ENCODE data around the gene C16orf96. TPM values are rescaled to one million over a fixed set of nuclear protein-coding genes. Genes with fewer than 3 reads are reported as not detected.

C16orf96 gene
- total and polyA plus RNA-seq, 2 of the 13 experiments (the other 11 are each of a cell fraction or from before 2014, with no cell fraction given), result 0.03 TPM; not detected in 1

DNA sequence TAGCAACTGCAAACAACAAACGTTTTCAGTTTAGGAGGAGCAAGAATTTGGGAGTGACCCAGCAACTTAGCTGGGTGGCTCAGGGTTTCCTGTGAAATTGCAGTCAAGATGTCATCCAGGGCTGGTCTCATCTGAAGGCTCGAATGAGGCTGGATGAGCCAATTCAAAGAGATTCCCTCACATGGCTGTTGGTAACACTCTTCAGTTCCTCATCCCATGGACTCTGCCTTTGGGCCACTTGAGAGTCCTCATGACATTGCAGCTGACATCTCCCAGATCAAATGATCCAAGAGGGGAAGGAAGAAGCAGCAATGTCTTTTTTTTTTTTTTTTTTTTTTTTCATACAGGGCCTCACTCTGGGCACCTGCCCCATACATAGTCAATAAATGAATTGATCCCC lies 32.2 kb downstream of the C16orf96 start:
- no peak for FAIRE-seq
- ChIA-PET POLR2A (no interaction called here), CTCF (ENCODE audit: low intra/inter-chr PET ratio, low total read pairs) (no interaction called here)
- TF ChIP-seq KAT8 (CRISPR knock-in tag; IDR thresholded peaks at IDR 0.05) (no peak), ZSCAN30 (CRISPR knock-in tag; IDR thresholded peaks at IDR 0.05) (no peak), MATR3 (CRISPR knock-in tag; IDR thresholded peaks at IDR 0.05) (no peak), BORCS8-MEF2B (CRISPR knock-in tag; IDR thresholded peaks at IDR 0.05) (no peak), ZNF616 (CRISPR knock-in tag; IDR thresholded peaks at IDR 0.05; ENCODE audit: low read depth) (no peak), ATF7 (IDR thresholded peaks at IDR 0.05) (no peak), ATF7 (CRISPR knock-in tag; IDR thresholded peaks at IDR 0.05) (no peak), ZBTB7A (CRISPR knock-in tag; IDR thresholded peaks at IDR 0.05) (no peak), RELA (CRISPR knock-in tag; IDR thresholded peaks at IDR 0.05) (no peak), ZFP36L2 (CRISPR knock-in tag; IDR thresholded peaks at IDR 0.05) (no peak), ZBTB7B (CRISPR knock-in tag; IDR thresholded peaks at IDR 0.05) (no peak), ZNF7 (CRISPR knock-in tag; IDR thresholded peaks at IDR 0.05) (no peak), ZNF431 (CRISPR knock-in tag; IDR thresholded peaks at IDR 0.05; ENCODE audit: borderline replicate concordance, low read depth) (no peak), ZSCAN22 (CRISPR knock-in tag; IDR thresholded peaks at IDR 0.05) (no peak), HNRNPUL1 (IDR thresholded peaks at IDR 0.05; ENCODE audit: low read depth, low read length) (no peak)
- TF ChIP-seq, protein P1, sequence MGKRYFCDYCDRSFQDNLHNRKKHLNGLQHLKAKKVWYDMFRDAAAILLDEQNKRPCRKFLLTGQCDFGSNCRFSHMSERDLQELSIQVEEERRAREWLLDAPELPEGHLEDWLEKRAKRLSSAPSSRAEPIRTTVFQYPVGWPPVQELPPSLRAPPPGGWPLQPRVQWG (CRISPR knock-in tag; IDR thresholded peaks at IDR 0.05; ENCODE audit: borderline replicate concordance, low read depth), result no peak
- TF ChIP-seq, protein P2, sequence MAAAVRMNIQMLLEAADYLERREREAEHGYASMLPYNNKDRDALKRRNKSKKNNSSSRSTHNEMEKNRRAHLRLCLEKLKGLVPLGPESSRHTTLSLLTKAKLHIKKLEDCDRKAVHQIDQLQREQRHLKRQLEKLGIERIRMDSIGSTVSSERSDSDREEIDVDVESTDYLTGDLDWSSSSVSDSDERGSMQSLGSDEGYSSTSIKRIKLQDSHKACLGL (CRISPR knock-in tag; IDR thresholded peaks at IDR 0.05), result no peak
- TF ChIP-seq, protein P3, sequence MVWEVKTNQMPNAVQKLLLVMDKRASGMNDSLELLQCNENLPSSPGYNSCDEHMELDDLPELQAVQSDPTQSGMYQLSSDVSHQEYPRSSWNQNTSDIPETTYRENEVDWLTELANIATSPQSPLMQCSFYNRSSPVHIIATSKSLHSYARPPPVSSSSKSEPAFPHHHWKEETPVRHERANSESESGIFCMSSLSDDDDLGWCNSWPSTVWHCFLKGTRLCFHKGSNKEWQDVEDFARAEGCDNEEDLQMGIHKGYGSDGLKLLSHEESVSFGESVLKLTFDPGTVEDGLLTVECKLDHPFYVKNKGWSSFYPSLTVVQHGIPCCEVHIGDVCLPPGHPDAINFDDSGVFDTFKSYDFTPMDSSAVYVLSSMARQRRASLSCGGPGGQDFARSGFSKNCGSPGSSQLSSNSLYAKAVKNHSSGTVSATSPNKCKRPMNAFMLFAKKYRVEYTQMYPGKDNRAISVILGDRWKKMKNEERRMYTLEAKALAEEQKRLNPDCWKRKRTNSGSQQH (CRISPR knock-in tag; IDR thresholded peaks at IDR 0.05; ENCODE audit: low read depth), result no peak
- TF ChIP-seq, protein P4, sequence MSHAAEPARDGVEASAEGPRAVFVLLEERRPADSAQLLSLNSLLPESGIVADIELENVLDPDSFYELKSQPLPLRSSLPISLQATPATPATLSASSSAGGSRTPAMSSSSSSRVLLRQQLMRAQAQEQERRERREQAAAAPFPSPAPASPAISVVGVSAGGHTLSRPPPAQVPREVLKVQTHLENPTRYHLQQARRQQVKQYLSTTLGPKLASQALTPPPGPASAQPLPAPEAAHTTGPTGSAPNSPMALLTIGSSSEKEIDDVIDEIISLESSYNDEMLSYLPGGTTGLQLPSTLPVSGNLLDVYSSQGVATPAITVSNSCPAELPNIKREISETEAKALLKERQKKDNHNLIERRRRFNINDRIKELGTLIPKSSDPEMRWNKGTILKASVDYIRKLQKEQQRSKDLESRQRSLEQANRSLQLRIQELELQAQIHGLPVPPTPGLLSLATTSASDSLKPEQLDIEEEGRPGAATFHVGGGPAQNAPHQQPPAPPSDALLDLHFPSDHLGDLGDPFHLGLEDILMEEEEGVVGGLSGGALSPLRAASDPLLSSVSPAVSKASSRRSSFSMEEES (CRISPR knock-in tag; IDR thresholded peaks at IDR 0.05), result no peak
- no peak overlapping the region for H3K27ac ChIP-seq (ENCODE audit: extremely low read length, insufficient read depth, low read length)
- no peak overlapping the region for H3K4me2 ChIP-seq (ENCODE audit: low read depth, low read length)
- H3K4me1 ChIP-seq (ENCODE audit: insufficient read depth, low read length), result peaks cover 24% of the 10 kb centered on the region
- 36% methylated on average over 2 of the region's 2 CpGs for WGBS (ENCODE audit: low lambda C conversion rate)
- no TSS peak for BruUV-seq (replicated peaks)
- peaks cover 8% of the 10 kb centered on the region for H3K9me3 ChIP-seq (ENCODE audit: low read length)
- in situ Hi-C loops (cut with HindIII; ENCODE audit: extremely low pct_ligation_motif_present, low pct_unique_long_range_greater_than_20kb) (loop anchor here (10.0 kb wide), 1 partner anchor 74 kb away; no protein-coding TSS in a partner anchor), intact Hi-C loops (cut with micrococcal nuclease; ENCODE audit: unreplicated experiment) (no loop called here)
- no peak overlapping the region for H3K4me3 ChIP-seq (replicated peaks in 1 of 3; ENCODE audit: insufficient read depth in 1 of 3, low read depth in 2 of 3, low read length in 3 of 3)
- H2AFZ ChIP-seq (ENCODE audit: low read length), result no peak overlapping the region
- H3K79me2 ChIP-seq (ENCODE audit: insufficient read depth, low read length), result no peaks in the 10 kb centered on the region
- DNase-seq (ENCODE audit: low spot score), result no peak
- H3K9ac ChIP-seq (ENCODE audit: insufficient read depth, low read depth, low read length), result no peak overlapping the region
- ATAC-seq, result no peak
- peaks cover 5 to 25% of the 10 kb centered on the region in 2 experiments; a peak in 3 of 5 replicates for H3K27me3 ChIP-seq (ENCODE audit: control insufficient read depth in 1 of 2, insufficient read depth in 2 of 2, low read length in 2 of 2)
- no peaks in the 10 kb centered on the region for H3K36me3 ChIP-seq (replicated peaks in 1 of 2; ENCODE audit: control insufficient read depth in 1 of 2, insufficient read depth in 2 of 2, low read length in 2 of 2)
- no peaks in the 10 kb centered on the region for H4K20me1 ChIP-seq (ENCODE audit: insufficient read depth, low read length)

Measured in HepG2 (cell line).